H1 (cell line): Measurements from ENCODE around the gene ADD1.

ENCODE experiments used
- POLR2A ChIP-seq, 2 experiments: IDR thresholded peaks; 1 replicate in 1 of 2; 2 replicates in 1 of 2; pipeline ENCODE4 v1.6.1; 2011; ENCODE audit warnings: low read depth in 2 of 2, low read length in 2 of 2, mild to moderate bottlenecking in 2 of 2; ENCODE audit errors: control extremely low read depth in 1 of 2
- TF ChIP-seq, protein P1 (sequence below), 3 experiments: IDR thresholded peaks; 1 replicate in 2 of 3; 2 replicates in 1 of 3; pipeline versions ENCODE4 v1.5.1 to v1.6.1; 2011; ENCODE audit warnings: low read length in 3 of 3, mild to moderate bottlenecking in 3 of 3, inconsistent platforms in 2 of 3, low read depth in 1 of 3, moderate library complexity in 1 of 3; ENCODE audit not compliant: insufficient read depth in 1 of 3; ENCODE audit errors: control extremely low read depth in 1 of 3

GRCh38 chr4:2881431-2881830 is 37.8 kb downstream of the ADD1 start:
- no peak for TF ChIP-seq POLR2A (IDR thresholded peaks at IDR 0.05; ENCODE audit: control extremely low read depth in 1 of 2, low read depth in 2 of 2, low read length in 2 of 2)
- TF ChIP-seq, protein P1, sequence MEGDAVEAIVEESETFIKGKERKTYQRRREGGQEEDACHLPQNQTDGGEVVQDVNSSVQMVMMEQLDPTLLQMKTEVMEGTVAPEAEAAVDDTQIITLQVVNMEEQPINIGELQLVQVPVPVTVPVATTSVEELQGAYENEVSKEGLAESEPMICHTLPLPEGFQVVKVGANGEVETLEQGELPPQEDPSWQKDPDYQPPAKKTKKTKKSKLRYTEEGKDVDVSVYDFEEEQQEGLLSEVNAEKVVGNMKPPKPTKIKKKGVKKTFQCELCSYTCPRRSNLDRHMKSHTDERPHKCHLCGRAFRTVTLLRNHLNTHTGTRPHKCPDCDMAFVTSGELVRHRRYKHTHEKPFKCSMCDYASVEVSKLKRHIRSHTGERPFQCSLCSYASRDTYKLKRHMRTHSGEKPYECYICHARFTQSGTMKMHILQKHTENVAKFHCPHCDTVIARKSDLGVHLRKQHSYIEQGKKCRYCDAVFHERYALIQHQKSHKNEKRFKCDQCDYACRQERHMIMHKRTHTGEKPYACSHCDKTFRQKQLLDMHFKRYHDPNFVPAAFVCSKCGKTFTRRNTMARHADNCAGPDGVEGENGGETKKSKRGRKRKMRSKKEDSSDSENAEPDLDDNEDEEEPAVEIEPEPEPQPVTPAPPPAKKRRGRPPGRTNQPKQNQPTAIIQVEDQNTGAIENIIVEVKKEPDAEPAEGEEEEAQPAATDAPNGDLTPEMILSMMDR (IDR thresholded peaks at IDR 0.05; ENCODE audit: control extremely low read depth in 1 of 3, insufficient read depth in 1 of 3, low read depth in 1 of 3, low read length in 3 of 3) = no peak
